Fibroblast of lung (primary cell): ENCODE data around the gene DRAP1.

ENCODE experiments used
- EZH2 ChIP-seq: IDR thresholded peaks from 2 replicates; pipeline ENCODE4 v1.5.1; 2012; ENCODE audit warnings: low read length, control low read depth, mild to moderate bottlenecking; ENCODE audit errors: missing control alignments
- TF ChIP-seq, protein P1 (sequence below), 2 donors: IDR thresholded peaks in 1 of 2; conservative IDR thresholded peaks in 1 of 2; 1 replicate in 1 of 2; 2 replicates in 1 of 2; pipeline ENCODE4 v1.5.1; 2011 to 2012; ENCODE audit warnings: low read length in 2 of 2, control low read depth in 1 of 2, inconsistent platforms in 1 of 2, low read depth in 1 of 2, mild to moderate bottlenecking in 1 of 2

GRCh38 chr11:65947133-65947532, 27.9 kb downstream of the DRAP1 start:
- TF ChIP-seq, protein P1, sequence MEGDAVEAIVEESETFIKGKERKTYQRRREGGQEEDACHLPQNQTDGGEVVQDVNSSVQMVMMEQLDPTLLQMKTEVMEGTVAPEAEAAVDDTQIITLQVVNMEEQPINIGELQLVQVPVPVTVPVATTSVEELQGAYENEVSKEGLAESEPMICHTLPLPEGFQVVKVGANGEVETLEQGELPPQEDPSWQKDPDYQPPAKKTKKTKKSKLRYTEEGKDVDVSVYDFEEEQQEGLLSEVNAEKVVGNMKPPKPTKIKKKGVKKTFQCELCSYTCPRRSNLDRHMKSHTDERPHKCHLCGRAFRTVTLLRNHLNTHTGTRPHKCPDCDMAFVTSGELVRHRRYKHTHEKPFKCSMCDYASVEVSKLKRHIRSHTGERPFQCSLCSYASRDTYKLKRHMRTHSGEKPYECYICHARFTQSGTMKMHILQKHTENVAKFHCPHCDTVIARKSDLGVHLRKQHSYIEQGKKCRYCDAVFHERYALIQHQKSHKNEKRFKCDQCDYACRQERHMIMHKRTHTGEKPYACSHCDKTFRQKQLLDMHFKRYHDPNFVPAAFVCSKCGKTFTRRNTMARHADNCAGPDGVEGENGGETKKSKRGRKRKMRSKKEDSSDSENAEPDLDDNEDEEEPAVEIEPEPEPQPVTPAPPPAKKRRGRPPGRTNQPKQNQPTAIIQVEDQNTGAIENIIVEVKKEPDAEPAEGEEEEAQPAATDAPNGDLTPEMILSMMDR (conservative IDR thresholded peaks at IDR 0.05 in 1 of 2, IDR thresholded peaks at IDR 0.05 in 1 of 2; ENCODE audit: low read depth in 1 of 2, low read length in 2 of 2) = no peak
- no peak for TF ChIP-seq EZH2
